NCI-H2029 treated with DMSO at 0.1 percent for 48 hours (cell line): ENCODE measurements around the gene CD81.

Source experiments
- DNase-seq: peaks from one replicate; lab custom pipeline; 2025; lab: John Stamatoyannopoulos, UW

CD81 gene

DNA sequence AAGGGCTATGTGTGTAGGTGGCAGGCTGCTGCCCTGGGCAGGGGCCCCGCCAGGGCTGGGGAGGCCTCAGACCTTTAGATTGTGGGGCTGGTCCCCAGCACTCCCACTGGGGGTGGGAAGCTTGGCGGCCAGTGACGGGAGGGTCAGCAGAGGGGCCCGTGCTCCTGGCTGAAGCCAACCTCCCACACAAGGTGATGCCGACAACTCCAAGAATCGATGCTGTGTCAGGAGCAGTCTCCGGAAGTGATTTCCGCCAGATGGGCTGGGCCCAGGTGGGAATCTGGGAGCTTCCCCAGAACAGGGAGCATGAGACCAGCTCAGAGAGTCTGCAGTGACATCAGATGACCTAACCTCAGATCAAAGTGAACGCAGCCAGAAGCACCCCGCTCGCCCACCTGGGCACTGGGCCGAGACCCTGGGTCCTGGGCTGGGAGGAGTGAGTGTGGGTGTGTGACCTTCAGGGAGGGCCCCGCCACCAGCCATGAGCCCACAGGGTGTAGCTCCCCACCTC, 59.5 kb downstream of the CD81 start:
- no peak for DNase-seq

DNA sequence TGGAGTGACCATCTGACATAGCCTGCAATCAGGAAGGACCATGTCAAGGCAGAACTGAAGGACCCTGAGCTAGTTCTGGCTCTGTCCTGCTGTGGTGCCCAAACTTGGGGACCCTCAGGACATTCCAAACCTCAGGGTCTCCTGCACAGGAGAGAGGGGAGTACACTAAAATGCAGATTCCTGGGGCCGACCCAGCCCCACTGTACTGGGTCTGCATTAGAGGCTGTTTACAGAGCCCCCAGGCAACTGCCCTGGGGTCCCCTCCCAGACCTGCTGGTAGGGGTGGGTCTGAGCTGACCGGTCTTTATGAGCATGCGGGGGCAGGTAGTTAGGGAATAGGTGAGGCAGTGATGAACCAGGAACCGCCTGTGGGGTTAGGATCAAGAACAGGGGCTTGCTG, 60.4 kb downstream of the CD81 start:
- DNase-seq, result no peak

DNA sequence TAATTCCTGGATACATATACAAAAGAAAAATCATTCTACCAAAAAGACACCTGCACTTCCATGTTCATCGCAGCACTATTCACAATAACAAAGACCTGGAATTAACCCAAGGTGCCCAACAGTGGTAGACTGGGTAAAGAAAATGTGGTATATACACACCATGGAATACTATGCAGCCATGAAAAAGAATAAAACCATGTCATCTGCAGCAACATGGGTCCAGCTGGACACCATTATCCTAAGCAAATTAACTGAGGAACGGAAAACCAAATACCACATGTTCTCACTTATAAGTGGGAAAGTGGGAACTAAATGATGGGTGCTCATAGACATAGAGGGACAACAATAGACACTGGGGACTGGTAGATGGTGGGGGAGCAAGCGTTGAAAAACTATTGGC, 62.7 kb downstream of the CD81 start:
- DNase-seq, result no peak

DNA sequence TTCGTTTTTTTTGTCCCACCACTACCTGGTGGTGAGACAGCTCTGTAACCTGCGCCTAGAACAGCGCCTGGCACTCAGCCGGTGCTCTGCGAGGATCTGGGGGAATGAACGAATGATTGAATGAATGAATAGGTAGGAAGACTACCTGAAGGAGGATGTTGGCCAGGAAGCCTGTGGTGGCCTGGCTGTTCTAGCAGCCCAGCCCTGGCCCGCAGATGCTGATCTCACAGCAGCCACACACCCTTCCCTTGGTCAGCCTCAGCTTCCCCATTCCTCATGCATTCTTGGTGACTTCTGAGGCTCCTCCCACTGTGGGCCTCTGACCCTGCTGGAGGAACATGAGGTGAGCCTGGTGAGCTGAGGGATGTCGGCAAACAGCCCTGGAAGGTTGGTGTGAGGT, 63.5 kb downstream of the CD81 start:
- no peak for DNase-seq

DNA sequence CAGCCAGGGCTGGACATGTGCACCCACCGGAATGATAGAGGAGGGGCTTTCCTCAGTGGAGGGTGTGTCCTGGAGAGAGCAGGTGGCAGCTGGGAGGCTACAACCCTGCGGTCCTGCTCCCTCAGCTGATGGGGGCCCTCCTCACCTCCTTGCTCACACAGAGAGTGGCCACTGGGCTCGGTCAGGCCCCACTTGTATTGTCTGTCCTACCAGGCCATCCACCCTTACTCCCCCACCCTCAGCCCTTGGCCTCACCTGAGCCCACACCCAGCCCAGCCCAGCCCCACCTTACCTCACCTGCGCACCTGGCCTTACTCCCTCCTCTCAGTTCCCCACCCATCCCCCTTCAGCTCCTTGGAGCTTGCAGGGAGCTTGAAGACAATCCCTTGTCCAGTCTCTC, 64.1 kb downstream of the CD81 start:
- DNase-seq, result no peak

DNA sequence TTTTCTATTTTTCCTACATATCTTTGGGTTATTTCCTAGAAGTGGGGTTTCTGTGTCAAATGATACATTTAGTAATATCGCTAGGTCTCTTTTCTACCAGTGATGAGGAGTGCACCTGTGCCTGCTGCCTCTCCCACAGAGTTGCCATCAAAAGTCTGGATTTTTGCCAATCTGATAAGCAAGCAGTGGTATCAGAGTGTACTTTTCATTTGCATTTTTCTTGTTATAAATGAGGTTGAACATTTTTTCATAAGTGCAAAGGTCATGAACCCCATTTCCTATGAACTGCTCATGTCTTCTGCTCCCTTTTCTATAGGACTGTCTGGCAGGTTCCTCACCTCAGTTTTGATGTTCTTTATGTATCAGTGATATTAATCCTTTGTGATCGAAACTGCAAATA, 65.5 kb downstream of the CD81 start:
- DNase-seq, result no peak

DNA sequence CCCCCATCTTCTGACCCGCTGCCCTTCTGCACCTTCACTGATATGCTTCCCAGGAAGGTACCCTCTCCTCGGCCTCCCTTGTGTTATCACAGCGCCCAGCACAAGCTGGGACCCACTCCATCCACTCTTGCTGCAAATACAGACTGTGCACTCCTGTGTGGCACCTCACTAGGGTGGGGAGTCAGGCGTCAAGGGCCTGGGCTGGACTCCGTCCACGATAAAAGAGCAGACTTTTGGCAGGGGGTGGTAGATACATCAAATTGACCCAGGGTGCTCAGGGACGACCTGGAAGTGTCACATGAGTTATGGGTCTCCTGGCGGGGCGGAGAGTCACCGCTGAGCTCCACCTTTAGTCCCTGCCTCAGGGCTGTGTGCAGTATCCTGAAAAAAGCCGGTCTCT, 66.3 kb downstream of the CD81 start:
- no peak for DNase-seq

DNA sequence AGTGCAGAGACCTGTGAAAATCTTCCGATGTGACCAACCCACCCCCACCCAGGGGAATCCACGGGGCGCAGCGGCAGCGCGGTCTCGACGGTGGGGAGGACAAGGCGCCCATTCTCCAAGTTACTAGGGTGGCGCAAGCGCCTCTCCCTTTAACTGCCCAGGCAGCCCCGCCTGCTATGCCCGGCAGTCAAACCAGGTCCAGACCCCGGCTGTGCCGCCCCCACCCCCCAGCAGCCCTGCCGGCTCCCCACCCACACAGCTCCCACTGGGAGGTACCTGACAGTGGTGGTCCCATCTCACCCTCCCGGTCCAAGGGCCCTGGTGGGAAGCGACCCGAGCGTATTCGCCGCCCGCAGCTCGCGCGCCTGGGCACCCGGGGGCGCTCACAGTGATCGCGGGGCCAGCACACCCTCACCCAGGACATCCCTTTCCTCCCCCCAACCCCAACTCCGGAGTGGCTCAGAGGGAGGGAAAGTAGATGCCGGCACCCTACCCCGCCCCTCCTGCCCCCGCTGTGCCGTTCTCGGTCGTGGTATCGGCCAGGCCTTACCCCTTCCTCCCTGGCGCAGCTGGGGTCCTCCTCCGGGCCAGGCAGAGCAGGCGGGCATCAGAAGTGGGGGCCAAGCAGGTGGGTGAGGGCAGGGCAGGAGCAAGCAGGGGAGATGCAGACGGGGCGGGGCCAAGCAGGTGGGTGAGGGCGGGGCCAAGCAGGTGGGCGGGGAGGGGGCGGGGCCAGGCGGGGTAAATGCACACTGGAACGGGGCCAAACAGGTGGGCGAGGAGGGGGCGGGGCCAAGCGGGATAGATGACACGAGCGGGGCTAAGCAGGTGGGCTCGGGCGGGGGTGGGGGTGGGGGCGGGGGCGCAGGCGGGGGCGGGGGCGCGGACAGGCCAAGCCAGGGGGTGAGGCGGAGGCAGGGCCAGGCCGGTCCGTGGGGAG, 67.0 kb downstream of the CD81 start, which contains the start of gene TRPM5:
TRPM5 (minus strand) TSS at position 634 of the 940 bp plus-strand sequence. CDS start 21,478 bp downstream, outside the sequence.
- no peak for DNase-seq

DNA sequence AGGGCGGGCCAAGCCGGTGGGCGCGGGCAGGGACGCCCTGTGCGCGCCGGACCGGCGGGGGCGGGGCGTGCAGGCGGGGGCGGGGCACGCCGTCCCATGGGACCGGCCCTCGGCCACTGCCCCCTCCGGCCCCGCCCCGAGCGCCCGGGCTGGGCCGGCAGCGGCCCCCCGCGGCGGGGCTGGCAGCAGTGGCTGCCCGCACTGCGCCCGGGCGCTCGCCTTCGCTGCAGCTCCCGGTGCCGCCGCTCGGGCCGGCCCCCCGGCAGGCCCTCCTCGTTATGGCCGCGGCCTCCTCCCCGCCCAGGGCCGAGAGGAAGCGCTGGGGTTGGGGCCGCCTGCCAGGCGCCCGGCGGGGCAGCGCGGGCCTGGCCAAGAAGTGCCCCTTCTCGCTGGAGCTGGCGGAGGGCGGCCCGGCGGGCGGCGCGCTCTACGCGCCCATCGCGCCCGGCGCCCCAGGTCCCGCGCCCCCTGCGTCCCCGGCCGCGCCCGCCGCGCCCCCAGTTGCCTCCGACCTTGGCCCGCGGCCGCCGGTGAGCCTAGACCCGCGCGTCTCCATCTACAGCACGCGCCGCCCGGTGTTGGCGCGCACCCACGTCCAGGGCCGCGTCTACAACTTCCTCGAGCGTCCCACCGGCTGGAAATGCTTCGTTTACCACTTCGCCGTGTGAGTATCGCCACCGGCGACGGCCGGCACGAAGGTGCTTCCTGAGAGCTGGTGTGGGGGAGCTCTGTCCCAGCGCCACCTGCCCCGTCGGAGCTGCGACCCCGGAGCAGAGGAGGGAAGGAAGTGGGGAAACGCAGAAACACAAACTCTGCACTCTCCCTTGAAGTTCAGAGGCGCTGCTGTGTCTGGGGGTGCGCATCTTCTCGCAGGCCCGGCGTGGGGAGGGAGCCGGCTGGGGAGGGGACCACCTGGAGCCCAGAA, 68.0 kb downstream of the CD81 start, which contains the start of gene KCNQ1:
KCNQ1 (plus strand) TSS at position 188 of the 925 bp plus-strand sequence; CDS start at position 279, 91 bp downstream.
- no peak for DNase-seq

DNA sequence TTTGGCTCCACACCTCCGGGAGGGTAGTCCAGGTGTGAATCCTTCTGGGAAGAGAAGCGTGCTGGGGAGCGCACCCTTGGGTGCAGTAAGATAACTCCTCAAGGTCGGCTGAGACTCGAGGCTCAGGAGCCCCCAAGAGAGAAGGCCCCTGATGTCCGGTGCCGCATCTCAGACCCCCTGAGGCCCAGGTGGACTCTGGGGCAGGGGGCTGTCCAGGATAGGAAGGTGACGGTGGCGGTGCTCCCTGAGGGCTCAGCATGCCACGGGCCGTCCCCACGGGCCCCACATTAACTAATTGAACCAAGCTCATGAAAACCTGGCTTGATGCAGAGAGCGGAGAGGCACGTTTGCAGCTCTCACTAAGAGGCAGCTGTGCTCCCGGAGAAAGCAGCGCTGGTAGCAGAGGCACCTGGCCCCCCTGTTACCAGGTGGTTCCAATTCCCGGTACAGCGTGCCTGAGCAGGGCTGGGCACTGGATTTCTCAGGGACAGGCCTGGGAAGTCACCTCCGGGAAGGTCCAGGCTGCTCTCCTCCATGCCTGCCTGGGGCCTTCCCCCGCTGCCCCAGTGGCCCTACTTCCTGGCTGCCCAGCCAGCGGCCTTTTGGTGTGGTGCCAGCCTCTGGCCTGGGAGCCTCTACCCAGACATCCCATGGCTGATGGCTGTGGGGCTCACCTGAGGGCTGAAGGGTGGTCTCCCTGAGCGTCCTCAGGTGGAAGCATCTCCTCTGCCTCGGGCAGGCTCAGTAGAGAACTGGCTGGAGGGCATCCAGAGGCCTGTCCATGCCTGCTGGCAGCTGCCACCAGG, 68.8 kb downstream of the CD81 start:
- no peak for DNase-seq

DNA sequence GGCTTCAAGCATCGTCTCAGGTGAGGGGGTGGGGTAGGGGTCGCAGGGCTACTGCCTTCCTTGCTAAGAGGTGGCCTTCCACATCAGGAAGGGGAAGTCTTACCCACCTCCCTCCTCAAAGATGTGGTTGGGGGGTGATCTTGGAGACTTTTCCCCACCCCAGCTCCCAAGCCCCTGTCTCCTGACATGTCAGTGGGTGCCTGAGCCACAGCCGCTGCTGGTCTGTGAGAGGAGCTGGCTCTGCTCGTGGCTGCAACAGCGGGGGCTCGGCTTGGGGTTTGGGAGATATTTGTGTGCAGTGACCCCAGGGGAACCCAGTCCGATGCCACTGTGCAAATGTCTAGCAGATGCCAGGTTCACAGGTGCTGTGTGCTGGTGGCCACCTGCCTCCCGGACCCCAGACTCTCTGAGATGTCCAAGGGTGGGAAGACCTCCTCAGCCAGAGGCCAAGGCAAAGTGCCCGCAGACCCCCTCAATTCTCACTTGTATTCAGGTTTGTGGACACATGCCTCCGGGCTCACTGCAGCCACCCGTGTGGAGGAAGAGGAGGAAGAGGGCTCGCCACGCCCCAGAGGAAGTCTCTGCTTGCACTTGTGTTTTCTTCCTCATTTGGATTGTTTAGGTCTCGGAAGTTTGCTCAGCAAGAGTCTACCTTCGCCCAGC, 69.6 kb downstream of the CD81 start:
- no peak for DNase-seq
